Cardiac muscle cell (in vitro differentiated cells and primary cell): ENCODE data around the gene RAB37. TPM values are rescaled to one million over a fixed set of nuclear protein-coding genes. Genes with fewer than 3 reads are reported as not detected.

Source experiments
- DNase-seq, 2 donors: peaks; one replicate each; pipeline versions ENCODE4 v3.0.0 to v3.0.0-alpha.2; 2010 to 2017; ENCODE audit warnings: low read depth in 1 of 2, low spot score in 1 of 2
- H3K27ac ChIP-seq: fragments of 200-600 bp; sonication (generic); 2 replicates; pipeline ENCODE4 v1.5.1; 2016
- H3K27me3 ChIP-seq: fragments of 200-600 bp; sonication (generic); 2 replicates; pipeline ENCODE4 v1.6.0; 2016; ENCODE audit warnings: control low read depth
- H3K36me3 ChIP-seq: fragments of 200-600 bp; sonication (generic); 2 replicates; pipeline ENCODE4 v1.5.1; 2016; ENCODE audit warnings: control low read depth
- H3K4me1 ChIP-seq: fragments of 200-600 bp; sonication (generic); 2 replicates; pipeline ENCODE4 v1.8.1; 2017; ENCODE audit warnings: low read depth, mild to moderate bottlenecking, mixed run types
- H3K4me3 ChIP-seq: fragments of 200-600 bp; sonication (generic); 2 replicates; pipeline ENCODE4 v1.5.1; 2016; ENCODE audit warnings: mild to moderate bottlenecking
- H3K9me3 ChIP-seq: fragments of 200-600 bp; sonication (generic); 2 replicates; pipeline ENCODE4 v1.5.1; 2017; ENCODE audit warnings: low read depth, mild to moderate bottlenecking, control low read depth
- CTCF ChIP-seq: IDR thresholded peaks from 2 replicates; pipeline ENCODE4 v1.5.1; 2012; ENCODE audit warnings: low read depth, mild to moderate bottlenecking, low read length
- polyA plus RNA-seq: library from polyadenylated mRNA; unstranded; fragments of >200 nt; fragmentation: Nextera tagmentation; extraction: Ambion mirVana; gene quantifications from 2 replicates; pipeline ENCODE4 v1.2.1, GENCODE V29; 2016
- total RNA-seq: library from RNA; depleted of rRNA; stranded (reverse); fragments of >200 nt; gene quantifications from 2 replicates; pipeline ENCODE4 v1.2.3, GENCODE V29; 2016

The RAB37 gene
- total and polyA plus RNA-seq, 2 experiments from 2014 or later: 3.4 to 4.9 TPM

- Histone ChIP-seq H3K4me1 (peaks cover 27% of the 10 kb centered on the region), H3K36me3 (no peaks in the 10 kb centered on the region), H3K27me3 (no peaks in the 10 kb centered on the region), H3K4me3 (no peak overlapping the region), H3K27ac (no peak overlapping the region), H3K9me3 (no peaks in the 10 kb centered on the region)
- DNase-seq: no peak
- no peak for TF ChIP-seq CTCF
These were observed 18.5 kb downstream of the RAB37 start for GRCh38 chr17:74755533-74755932.

GRCh38 chr17:74756891-74757290, 19.8 kb downstream of the RAB37 start:
- Histone ChIP-seq H3K9me3 (no peaks in the 10 kb centered on the region), H3K4me1 (peaks cover 39% of the 10 kb centered on the region), H3K27ac (no peak overlapping the region), H3K36me3 (no peaks in the 10 kb centered on the region), H3K27me3 (no peaks in the 10 kb centered on the region), H3K4me3 (no peak overlapping the region)
- no peak for TF ChIP-seq CTCF
- no peak for DNase-seq

GRCh38 chr17:74757502-74757901, 20.4 kb downstream of the RAB37 start:
- H3K9me3 ChIP-seq: no peaks in the 10 kb centered on the region
- TF ChIP-seq CTCF: no peak
- no peak overlapping the region for H3K27ac ChIP-seq
- H3K27me3 ChIP-seq: no peaks in the 10 kb centered on the region
- H3K4me1 ChIP-seq: peaks cover 39% of the 10 kb centered on the region
- no peak overlapping the region for H3K4me3 ChIP-seq
- peak in 1 of 2 donors; percentile 44 for DNase-seq
- H3K36me3 ChIP-seq: no peaks in the 10 kb centered on the region

GRCh38 chr17:74757931-74758847, 21.1 kb downstream of the RAB37 start:
- Histone ChIP-seq H3K4me3 (no peak overlapping the region), H3K27ac (no peak overlapping the region), H3K9me3 (no peaks in the 10 kb centered on the region), H3K4me1 (peaks cover 42% of the 10 kb centered on the region), H3K27me3 (no peaks in the 10 kb centered on the region), H3K36me3 (no peaks in the 10 kb centered on the region)
- peak; percentile 31 to 56 for DNase-seq
- TF ChIP-seq CTCF: no peak

- Histone ChIP-seq H3K4me3 (no peak overlapping the region), H3K27ac (no peak overlapping the region), H3K27me3 (no peaks in the 10 kb centered on the region), H3K4me1 (peaks cover 48% of the 10 kb centered on the region), H3K36me3 (no peaks in the 10 kb centered on the region), H3K9me3 (no peaks in the 10 kb centered on the region)
- no peak for TF ChIP-seq CTCF
- DNase-seq: no peak
These were observed 21.8 kb downstream of the RAB37 start for GRCh38 chr17:74758848-74759168.
